HEK293 (cell line): ENCODE results near the gene PCDH9.
A peak's percentile ranks its signal among the peaks of the same experiment; 100 is the strongest.
"Not testable (repeated sequence)": the region's sequence is repeated elsewhere in the genome, so short reads cannot be mapped to it uniquely, and the experiment has no call there.

ENCODE experiments used
- ATF2 ChIP-seq: fragments of 450-650 bp; formaldehyde crosslinking; IDR thresholded peaks from 2 replicates; pipeline ENCODE4 v1.5.1; 2016; ENCODE audit warnings: missing biosample characterization, missing genetic modification characterization, low read depth
- HOXA7 ChIP-seq: sonication (generic); formaldehyde crosslinking; IDR thresholded peaks from 2 replicates; pipeline ENCODE4 v1.8.1; 2022; ENCODE audit warnings: missing genetic modification reagents, borderline replicate concordance
- SETDB1 ChIP-seq: IDR thresholded peaks from one replicate; pipeline ENCODE4 v1.6.1; 2017; ENCODE audit warnings: mild to moderate bottlenecking, low read length, moderate library complexity, mixed read lengths; ENCODE audit not compliant: insufficient read length
- ZNF239 ChIP-seq: fragments of 450-650 bp; formaldehyde crosslinking; IDR thresholded peaks from 2 replicates; pipeline ENCODE4 v1.5.1; 2016; ENCODE audit warnings: missing biosample characterization, missing genetic modification characterization
- ZNF426 ChIP-seq: fragments of 450-650 bp; formaldehyde crosslinking; IDR thresholded peaks from 2 replicates; pipeline ENCODE4 v1.5.1; 2017; ENCODE audit warnings: missing biosample characterization, missing genetic modification characterization, mild to moderate bottlenecking, inconsistent platforms, moderate library complexity
- ZNF501 ChIP-seq: fragments of 450-650 bp; formaldehyde crosslinking; IDR thresholded peaks from 2 replicates; pipeline ENCODE4 v1.5.1; 2016; ENCODE audit warnings: missing biosample characterization, missing genetic modification characterization
- ZNF768 ChIP-seq: fragments of 450-650 bp; formaldehyde crosslinking; IDR thresholded peaks from 2 replicates; pipeline ENCODE4 v1.5.1; 2018; ENCODE audit warnings: missing biosample characterization, mild to moderate bottlenecking, missing genetic modification characterization
- ZSCAN30 ChIP-seq: fragments of 450-650 bp; IDR thresholded peaks from 2 replicates; pipeline ENCODE4 v1.5.1; 2018; ENCODE audit warnings: missing biosample characterization, mild to moderate bottlenecking, missing genetic modification characterization, moderate library complexity
- TF ChIP-seq, protein P1 (sequence below): fragments of 450-650 bp; formaldehyde crosslinking; IDR thresholded peaks from 2 replicates; pipeline ENCODE4 v1.5.1; 2016; ENCODE audit warnings: missing biosample characterization, missing genetic modification characterization
- TF ChIP-seq, protein P2 (sequence below): fragments of 450-650 bp; formaldehyde crosslinking; IDR thresholded peaks from 2 replicates; pipeline ENCODE4 v1.5.1; 2016; ENCODE audit warnings: missing biosample characterization, missing genetic modification characterization

DNA sequence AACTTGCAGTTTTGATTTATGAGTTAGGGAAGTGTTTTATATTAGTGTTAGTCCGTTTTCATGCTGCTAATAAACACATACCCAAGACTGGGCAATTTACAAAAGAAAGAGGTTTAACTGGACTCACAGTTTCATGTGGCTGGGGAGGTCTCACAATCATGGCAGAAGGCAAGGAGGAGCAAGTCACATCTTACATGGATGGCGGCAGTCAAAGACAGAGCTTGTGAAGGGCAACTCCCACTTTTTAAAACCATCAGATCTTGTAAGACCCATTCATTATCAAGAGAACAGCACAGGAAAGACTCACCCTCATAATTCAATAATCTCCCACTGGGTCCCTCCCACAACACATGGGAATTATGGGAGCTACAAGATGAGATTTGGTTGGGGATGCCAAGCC, 349.0 kb downstream of the PCDH9 start:
- TF ChIP-seq, protein P1, sequence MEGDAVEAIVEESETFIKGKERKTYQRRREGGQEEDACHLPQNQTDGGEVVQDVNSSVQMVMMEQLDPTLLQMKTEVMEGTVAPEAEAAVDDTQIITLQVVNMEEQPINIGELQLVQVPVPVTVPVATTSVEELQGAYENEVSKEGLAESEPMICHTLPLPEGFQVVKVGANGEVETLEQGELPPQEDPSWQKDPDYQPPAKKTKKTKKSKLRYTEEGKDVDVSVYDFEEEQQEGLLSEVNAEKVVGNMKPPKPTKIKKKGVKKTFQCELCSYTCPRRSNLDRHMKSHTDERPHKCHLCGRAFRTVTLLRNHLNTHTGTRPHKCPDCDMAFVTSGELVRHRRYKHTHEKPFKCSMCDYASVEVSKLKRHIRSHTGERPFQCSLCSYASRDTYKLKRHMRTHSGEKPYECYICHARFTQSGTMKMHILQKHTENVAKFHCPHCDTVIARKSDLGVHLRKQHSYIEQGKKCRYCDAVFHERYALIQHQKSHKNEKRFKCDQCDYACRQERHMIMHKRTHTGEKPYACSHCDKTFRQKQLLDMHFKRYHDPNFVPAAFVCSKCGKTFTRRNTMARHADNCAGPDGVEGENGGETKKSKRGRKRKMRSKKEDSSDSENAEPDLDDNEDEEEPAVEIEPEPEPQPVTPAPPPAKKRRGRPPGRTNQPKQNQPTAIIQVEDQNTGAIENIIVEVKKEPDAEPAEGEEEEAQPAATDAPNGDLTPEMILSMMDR (tag by site-specific recombination), result not testable (repeated sequence)
- not testable (repeated sequence) for TF ChIP-seq ATF2 (tag by site-specific recombination); ZNF768 (tag by site-specific recombination); HOXA7 (CRISPR knock-in tag); ZNF501; ZNF426 (tag by site-specific recombination); ZNF239 (tag by site-specific recombination); ZSCAN30
- TF ChIP-seq SETDB1, result peak; percentile 79
- TF ChIP-seq, protein P2, sequence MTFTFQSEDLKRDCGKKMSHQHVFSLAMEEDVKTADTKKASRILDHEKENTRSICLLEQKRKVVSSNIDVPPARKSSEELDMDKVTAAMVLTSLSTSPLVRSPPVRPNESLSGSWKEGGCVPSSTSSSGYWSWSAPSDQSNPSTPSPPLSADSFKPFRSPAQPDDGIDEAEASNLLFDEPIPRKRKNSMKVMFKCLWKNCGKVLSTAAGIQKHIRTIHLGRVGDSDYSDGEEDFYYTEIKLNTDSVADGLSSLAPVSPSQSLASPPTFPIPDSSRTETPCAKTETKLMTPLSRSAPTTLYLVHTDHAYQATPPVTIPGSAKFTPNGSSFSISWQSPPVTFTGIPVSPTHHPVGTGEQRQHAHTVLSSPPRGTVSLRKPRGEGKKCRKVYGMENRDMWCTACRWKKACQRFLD, result not testable (repeated sequence)
